MM.1S (cell line): ENCODE data around the gene SLC13A3.

Experiments
- DNase-seq: peaks from one replicate; pipeline ENCODE4 v3.0.0-alpha.2; 2015
- H2AFZ ChIP-seq: fragments of 300-600 bp; sonication (generic); 2 replicates; pipeline ENCODE4 v1.6.0; 2016; ENCODE audit warnings: antibody characterized with exemption, low read length
- H3F3A ChIP-seq: fragments of 300-600 bp; sonication (generic); 2 replicates; pipeline ENCODE4 v1.6.1; 2016; ENCODE audit warnings: mild to moderate bottlenecking, antibody characterized with exemption, low read length, moderate library complexity, mixed read lengths; ENCODE audit not compliant: insufficient read depth
- H3K27ac ChIP-seq: fragments of 300-600 bp; sonication (generic); 2 replicates; pipeline ENCODE4 v1.5.1; 2016; ENCODE audit warnings: mild to moderate bottlenecking, low read length
- H3K27me3 ChIP-seq: fragments of 300-600 bp; sonication (generic); replicated peaks from 2 replicates; pipeline ENCODE4 v1.6.0; 2016; ENCODE audit warnings: low read length; ENCODE audit not compliant: insufficient read depth
- H3K36me3 ChIP-seq: fragments of 300-600 bp; sonication (generic); replicated peaks from 2 replicates; pipeline ENCODE4 v1.6.1; 2016; ENCODE audit warnings: mild to moderate bottlenecking, low read length, mixed read lengths; ENCODE audit not compliant: insufficient read depth
- H3K4me1 ChIP-seq: fragments of 300-600 bp; sonication (generic); 2 replicates; pipeline ENCODE4 v1.6.1; 2016; ENCODE audit warnings: low read length, mixed read lengths
- H3K4me2 ChIP-seq: fragments of 300-600 bp; sonication (generic); 2 replicates; pipeline ENCODE4 v1.6.0; 2016; ENCODE audit warnings: low read depth, low read length
- H3K4me3 ChIP-seq: fragments of 300-600 bp; sonication (generic); 2 replicates; pipeline ENCODE4 v1.5.1; 2016; ENCODE audit warnings: low read length, mixed read lengths
- H3K79me2 ChIP-seq: fragments of 300-600 bp; sonication (generic); 2 replicates; pipeline ENCODE4 v1.6.1; 2016; ENCODE audit warnings: mixed run types, low read length, mixed read lengths
- H3K9ac ChIP-seq: fragments of 300-600 bp; sonication (generic); 2 replicates; pipeline ENCODE4 v1.6.1; 2016; ENCODE audit warnings: low read length, mixed read lengths
- H3K9me2 ChIP-seq: fragments of 300-600 bp; sonication (generic); replicated peaks from 2 replicates; pipeline ENCODE4 v1.6.1; 2016; ENCODE audit warnings: mild to moderate bottlenecking, low read length, mixed read lengths; ENCODE audit not compliant: insufficient read depth
- H3K9me3 ChIP-seq: fragments of 300-600 bp; sonication (generic); replicated peaks from 2 replicates; pipeline ENCODE4 v1.6.1; 2016; ENCODE audit warnings: mild to moderate bottlenecking, low read length, mixed read lengths; ENCODE audit not compliant: insufficient read depth
- H4K20me1 ChIP-seq: fragments of 300-600 bp; sonication (generic); 2 replicates; pipeline ENCODE4 v1.6.1; 2016; ENCODE audit warnings: mild to moderate bottlenecking, low read length, moderate library complexity, mixed read lengths; ENCODE audit not compliant: insufficient read depth
- EZH2 ChIP-seq: fragments of 300-600 bp; sonication (generic); optimal IDR thresholded peaks from 2 replicates; pipeline ENCODE3; 2017; ENCODE audit warnings: low read depth, mild to moderate bottlenecking, antibody characterized with exemption, low read length, mixed read lengths
- EZH2phosphoT487 ChIP-seq: fragments of 300-600 bp; sonication (generic); IDR thresholded peaks from 2 replicates; pipeline ENCODE4 v1.6.1; 2018; ENCODE audit warnings: antibody characterized with exemption, low read length
- TF ChIP-seq, protein P1 (sequence below): fragments of 300-600 bp; sonication (generic); IDR thresholded peaks from 2 replicates; pipeline ENCODE4 v1.5.1; 2016; ENCODE audit warnings: antibody characterized with exemption, low read length, mixed read lengths

The SLC13A3 gene

GRCh38 chr20:46624946-46625345 lies 26.3 kb downstream of the SLC13A3 start:
- no peak overlapping the region for H3K9ac ChIP-seq
- H3K9me2 ChIP-seq: no peaks in the 10 kb centered on the region
- no peaks in the 10 kb centered on the region for H3F3A ChIP-seq
- no peaks in the 10 kb centered on the region for H4K20me1 ChIP-seq
- no peaks in the 10 kb centered on the region for H3K4me1 ChIP-seq
- H3K4me3 ChIP-seq: no peak overlapping the region
- no peak for DNase-seq
- H3K27me3 ChIP-seq: no peaks in the 10 kb centered on the region
- no peaks in the 10 kb centered on the region for H3K9me3 ChIP-seq
- H3K27ac ChIP-seq: no peak overlapping the region
- no peaks in the 10 kb centered on the region for H3K79me2 ChIP-seq
- H3K4me2 ChIP-seq: no peak overlapping the region
- TF ChIP-seq EZH2phosphoT487: no peak
- TF ChIP-seq EZH2: no peak
- TF ChIP-seq, protein P1, sequence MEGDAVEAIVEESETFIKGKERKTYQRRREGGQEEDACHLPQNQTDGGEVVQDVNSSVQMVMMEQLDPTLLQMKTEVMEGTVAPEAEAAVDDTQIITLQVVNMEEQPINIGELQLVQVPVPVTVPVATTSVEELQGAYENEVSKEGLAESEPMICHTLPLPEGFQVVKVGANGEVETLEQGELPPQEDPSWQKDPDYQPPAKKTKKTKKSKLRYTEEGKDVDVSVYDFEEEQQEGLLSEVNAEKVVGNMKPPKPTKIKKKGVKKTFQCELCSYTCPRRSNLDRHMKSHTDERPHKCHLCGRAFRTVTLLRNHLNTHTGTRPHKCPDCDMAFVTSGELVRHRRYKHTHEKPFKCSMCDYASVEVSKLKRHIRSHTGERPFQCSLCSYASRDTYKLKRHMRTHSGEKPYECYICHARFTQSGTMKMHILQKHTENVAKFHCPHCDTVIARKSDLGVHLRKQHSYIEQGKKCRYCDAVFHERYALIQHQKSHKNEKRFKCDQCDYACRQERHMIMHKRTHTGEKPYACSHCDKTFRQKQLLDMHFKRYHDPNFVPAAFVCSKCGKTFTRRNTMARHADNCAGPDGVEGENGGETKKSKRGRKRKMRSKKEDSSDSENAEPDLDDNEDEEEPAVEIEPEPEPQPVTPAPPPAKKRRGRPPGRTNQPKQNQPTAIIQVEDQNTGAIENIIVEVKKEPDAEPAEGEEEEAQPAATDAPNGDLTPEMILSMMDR: no peak
- H2AFZ ChIP-seq: no peak overlapping the region
- H3K36me3 ChIP-seq: no peaks in the 10 kb centered on the region

DNA sequence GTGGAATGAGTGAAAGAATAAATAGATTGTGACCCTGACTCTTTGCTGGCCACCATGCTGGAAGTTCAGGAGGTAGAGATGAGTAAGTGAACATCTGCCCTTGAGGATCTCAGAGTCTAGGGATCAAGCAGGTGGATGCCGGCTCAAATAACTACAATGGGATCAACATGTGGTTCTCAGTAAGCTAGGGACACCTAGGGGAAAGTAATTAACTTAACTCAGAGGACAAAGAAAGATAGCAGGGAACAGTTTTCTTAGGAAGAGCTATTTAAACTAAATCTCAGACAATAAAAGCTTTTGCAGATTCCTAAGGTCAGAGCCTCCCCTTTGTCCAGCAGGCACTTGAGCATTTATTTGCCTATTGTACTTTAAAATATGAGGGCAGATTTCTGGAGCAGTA lies 29.1 kb downstream of the SLC13A3 start:
- H3F3A ChIP-seq: no peaks in the 10 kb centered on the region
- no peak for TF ChIP-seq EZH2phosphoT487
- no peak for TF ChIP-seq EZH2
- TF ChIP-seq, protein P1: no peak
- no peaks in the 10 kb centered on the region for H3K27me3 ChIP-seq

GRCh38 chr20:46621492-46621891 lies 29.8 kb downstream of the SLC13A3 start:
- H3F3A ChIP-seq: no peaks in the 10 kb centered on the region
- no peak overlapping the region for H3K9ac ChIP-seq
- H3K4me1 ChIP-seq: no peaks in the 10 kb centered on the region
- DNase-seq: no peak
- no peak overlapping the region for H3K4me3 ChIP-seq
- H3K79me2 ChIP-seq: no peaks in the 10 kb centered on the region
- H4K20me1 ChIP-seq: no peaks in the 10 kb centered on the region
- no peak overlapping the region for H3K4me2 ChIP-seq
- no peaks in the 10 kb centered on the region for H3K27me3 ChIP-seq
- H3K9me2 ChIP-seq: no peaks in the 10 kb centered on the region
- no peak overlapping the region for H2AFZ ChIP-seq
- no peak for TF ChIP-seq EZH2
- TF ChIP-seq, protein P1: no peak
- TF ChIP-seq EZH2phosphoT487: no peak
- H3K9me3 ChIP-seq: no peaks in the 10 kb centered on the region
- H3K27ac ChIP-seq: no peak overlapping the region
- H3K36me3 ChIP-seq: no peaks in the 10 kb centered on the region

More for the DNA sequence above, 29.1 kb downstream of the SLC13A3 start:
- H3K9ac ChIP-seq: no peak overlapping the region
- no peak overlapping the region for H3K4me3 ChIP-seq
- H3K4me1 ChIP-seq: no peaks in the 10 kb centered on the region
- H3K4me2 ChIP-seq: no peak overlapping the region
- no peaks in the 10 kb centered on the region for H3K36me3 ChIP-seq
- H3K9me2 ChIP-seq: no peaks in the 10 kb centered on the region
- H3K27ac ChIP-seq: no peak overlapping the region
- no peaks in the 10 kb centered on the region for H3K9me3 ChIP-seq
- H2AFZ ChIP-seq: no peak overlapping the region
- no peak for DNase-seq
- H3K79me2 ChIP-seq: no peaks in the 10 kb centered on the region
- H4K20me1 ChIP-seq: no peaks in the 10 kb centered on the region
